HL-60 (cell line): ENCODE results near the gene SLC5A6.

ENCODE experiments used
- DNase-seq, 2 experiments: peaks; one replicate each; pipeline ENCODE4 v3.0.0-alpha.2; 2010 to 2020; ENCODE audit warnings: low read depth in 1 of 2, low spot score in 1 of 2
- H3K27ac ChIP-seq: fragments of 250-450 bp; sonication (Bioruptor Pico); replicated peaks from 2 replicates; pipeline ENCODE4 v1.5.1; 2020; ENCODE audit warnings: mild to moderate bottlenecking, moderate library complexity
- H3K27me3 ChIP-seq: fragments of 250-450 bp; sonication (Bioruptor Pico); 2 replicates; pipeline ENCODE4 v1.5.1; 2021; ENCODE audit warnings: mild to moderate bottlenecking, moderate library complexity; ENCODE audit not compliant: insufficient read depth, poor library complexity, severe bottlenecking
- H3K4me3 ChIP-seq: replicated peaks from 2 replicates; pipeline ENCODE4 v1.5.1; 2011; ENCODE audit warnings: mild to moderate bottlenecking, control low read depth, low read length; ENCODE audit not compliant: insufficient read depth
- GABPA ChIP-seq: IDR thresholded peaks from 2 replicates; pipeline ENCODE4 v1.6.1; 2012; ENCODE audit warnings: low read depth
- POLR2AphosphoS5 ChIP-seq: IDR thresholded peaks from 2 replicates; pipeline ENCODE4 v1.6.1; 2012; ENCODE audit warnings: low read depth
- REST ChIP-seq: IDR thresholded peaks from 2 replicates; pipeline ENCODE4 v1.6.1; 2012; ENCODE audit warnings: low read depth; ENCODE audit not compliant: insufficient replicate concordance
- SPI1 ChIP-seq: IDR thresholded peaks from 2 replicates; pipeline ENCODE4 v1.6.1; 2012; ENCODE audit warnings: low read depth, mild to moderate bottlenecking, borderline replicate concordance
- TF ChIP-seq, protein P1 (sequence below): IDR thresholded peaks from one replicate; pipeline ENCODE4 v1.5.1; 2011; ENCODE audit warnings: low read length, control low read depth, inconsistent platforms; ENCODE audit not compliant: insufficient read depth

Gene SLC5A6

GRCh38 chr2:27219091-27219490, 7.0 kb upstream of the SLC5A6 start:
- TF ChIP-seq POLR2AphosphoS5, result no peak
- TF ChIP-seq, protein P1, sequence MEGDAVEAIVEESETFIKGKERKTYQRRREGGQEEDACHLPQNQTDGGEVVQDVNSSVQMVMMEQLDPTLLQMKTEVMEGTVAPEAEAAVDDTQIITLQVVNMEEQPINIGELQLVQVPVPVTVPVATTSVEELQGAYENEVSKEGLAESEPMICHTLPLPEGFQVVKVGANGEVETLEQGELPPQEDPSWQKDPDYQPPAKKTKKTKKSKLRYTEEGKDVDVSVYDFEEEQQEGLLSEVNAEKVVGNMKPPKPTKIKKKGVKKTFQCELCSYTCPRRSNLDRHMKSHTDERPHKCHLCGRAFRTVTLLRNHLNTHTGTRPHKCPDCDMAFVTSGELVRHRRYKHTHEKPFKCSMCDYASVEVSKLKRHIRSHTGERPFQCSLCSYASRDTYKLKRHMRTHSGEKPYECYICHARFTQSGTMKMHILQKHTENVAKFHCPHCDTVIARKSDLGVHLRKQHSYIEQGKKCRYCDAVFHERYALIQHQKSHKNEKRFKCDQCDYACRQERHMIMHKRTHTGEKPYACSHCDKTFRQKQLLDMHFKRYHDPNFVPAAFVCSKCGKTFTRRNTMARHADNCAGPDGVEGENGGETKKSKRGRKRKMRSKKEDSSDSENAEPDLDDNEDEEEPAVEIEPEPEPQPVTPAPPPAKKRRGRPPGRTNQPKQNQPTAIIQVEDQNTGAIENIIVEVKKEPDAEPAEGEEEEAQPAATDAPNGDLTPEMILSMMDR, result no peak
- no peak for TF ChIP-seq SPI1
- TF ChIP-seq GABPA, result no peak
- TF ChIP-seq REST, result no peak
- no peak for DNase-seq
- Histone ChIP-seq H3K27ac (no peak overlapping the region), H3K27me3 (no peaks in the 10 kb centered on the region), H3K4me3 (no peak overlapping the region)

- H3K27me3 ChIP-seq, result no peaks in the 10 kb centered on the region
- DNase-seq, result no peak
- H3K4me3 ChIP-seq, result peak overlapping the region; percentile 61
- H3K27ac ChIP-seq, result peak overlapping the region; percentile 88; the same call in 1 of the 2 replicates
- TF ChIP-seq REST, result no peak
- TF ChIP-seq SPI1, result peak; percentile 73; the same call in 1 of the 2 replicates
- no peak for TF ChIP-seq GABPA
These were observed 6.5 kb upstream of the SLC5A6 start for GRCh38 chr2:27218614-27219013.

DNA sequence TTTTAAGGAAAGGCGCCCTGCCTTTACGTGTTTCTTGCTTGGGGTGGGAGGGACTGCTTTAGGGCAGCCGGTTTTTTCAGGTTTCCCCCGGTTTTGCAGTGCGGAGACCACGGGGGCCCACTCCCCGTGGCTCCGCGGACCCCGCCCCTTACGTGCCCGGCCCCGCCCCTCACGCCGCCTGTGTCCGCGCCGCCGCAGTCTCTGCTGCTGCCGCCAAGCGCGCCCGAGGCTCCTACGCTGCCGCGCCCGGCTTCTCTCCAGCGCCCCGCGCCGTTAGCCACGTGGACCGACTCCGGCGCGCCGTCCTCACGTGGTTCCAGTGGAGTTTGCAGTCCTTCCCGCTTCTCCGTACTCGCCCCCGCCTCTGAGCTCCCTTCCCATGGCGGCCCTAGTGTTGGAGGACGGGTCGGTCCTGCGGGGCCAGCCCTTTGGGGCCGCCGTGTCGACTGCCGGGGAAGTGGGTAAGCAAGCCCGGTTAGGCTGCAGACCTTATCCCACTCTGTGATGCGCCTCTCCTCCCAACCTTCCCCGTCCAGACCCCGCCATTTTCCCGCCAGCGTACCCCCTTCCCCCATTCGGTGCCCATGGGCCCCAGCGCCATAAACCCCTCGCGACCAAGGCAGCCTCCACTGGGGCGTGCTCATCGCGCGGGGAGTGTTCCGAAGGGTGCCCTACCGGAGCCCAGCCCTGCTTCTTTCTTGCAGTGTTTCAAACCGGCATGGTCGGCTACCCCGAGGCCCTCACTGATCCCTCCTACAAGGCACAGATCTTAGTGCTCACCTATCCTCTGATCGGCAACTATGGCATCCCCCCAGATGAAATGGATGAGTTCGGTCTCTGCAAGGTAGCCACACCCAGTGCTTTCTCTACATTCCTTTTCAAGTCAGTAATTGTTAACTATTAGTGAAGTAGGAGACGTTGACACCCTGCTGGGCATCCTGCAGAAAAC, 5.4 kb upstream of the SLC5A6 start, which contains the start of gene CAD:
Gene CAD, plus strand, starts transcription at position 197 of the 949 bp plus-strand sequence. Its CDS starts 183 bp downstream, at position 380.
- Histone ChIP-seq H3K4me3 (peak within 1 kb of the TSS; percentile 61), H3K27ac (peak within 1 kb of the TSS; percentile 88), H3K27me3 (no peaks in the 10 kb centered on the region)
- peak; percentile 89 to 90 for DNase-seq
- TF ChIP-seq REST (peak; percentile 61), SPI1 (no peak), GABPA (no peak), POLR2AphosphoS5 (peak; percentile 90)
- TF ChIP-seq, protein P1, result no peak
